ENCODE measurements around the gene TRABD2B. TPM values are rescaled to one million over a fixed set of nuclear protein-coding genes. Genes with fewer than 3 reads are reported as not detected.

TRABD2B gene
- total and polyA plus RNA-seq, 2 donors (not counting 3 experiments of a cell fraction or from before 2014, with no cell fraction given), result not detected

DNA sequence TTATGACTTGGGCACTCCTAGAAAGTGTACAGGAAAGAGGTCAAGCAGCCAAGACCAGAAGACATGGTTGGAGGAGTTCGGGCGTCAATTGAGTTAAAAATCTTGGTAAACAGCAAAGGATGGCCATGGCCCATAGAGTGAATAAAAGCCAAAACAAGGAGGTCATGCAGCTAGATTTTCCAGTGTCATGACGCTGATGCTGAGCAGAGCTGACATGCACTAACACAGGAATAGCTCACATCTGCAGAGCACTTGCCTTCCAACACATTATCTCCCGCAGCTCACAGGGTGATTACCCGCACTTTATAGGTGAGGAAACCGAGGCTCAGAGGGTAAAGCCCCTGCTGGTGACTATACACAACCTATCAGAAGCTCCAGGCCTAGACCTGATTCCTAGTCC is 49.7 kb downstream of the TRABD2B start:
- intact Hi-C loops (cut with micrococcal nuclease), result no loop called here
- no peaks in the 10 kb centered on the region for H3K4me1 ChIP-seq (ENCODE audit: control insufficient read depth, extremely low read depth, insufficient read depth, low read length)
- TF ChIP-seq POLR2AphosphoS5 (IDR thresholded peaks at IDR 0.05; ENCODE audit: insufficient read depth, low read depth, low read length) (no peak), GATA2 (IDR thresholded peaks at IDR 0.05; ENCODE audit: insufficient read depth, insufficient read length, low read depth, low read length) (no peak), FOS (IDR thresholded peaks at IDR 0.05; ENCODE audit: borderline replicate concordance, insufficient read depth, low read length) (no peak), MYC (IDR thresholded peaks at IDR 0.05; ENCODE audit: low read depth, low read length) (no peak), POLR2A (IDR thresholded peaks at IDR 0.05; ENCODE audit: low read depth, low read length) (no peak), EZH2 (IDR thresholded peaks at IDR 0.05; ENCODE audit: borderline replicate concordance, low read depth, low read length, severe bottlenecking) (no peak), JUN (IDR thresholded peaks at IDR 0.05; ENCODE audit: borderline replicate concordance, insufficient read depth, insufficient read length, low read depth) (no peak)
- TF ChIP-seq, protein P1, sequence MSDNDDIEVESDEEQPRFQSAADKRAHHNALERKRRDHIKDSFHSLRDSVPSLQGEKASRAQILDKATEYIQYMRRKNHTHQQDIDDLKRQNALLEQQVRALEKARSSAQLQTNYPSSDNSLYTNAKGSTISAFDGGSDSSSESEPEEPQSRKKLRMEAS (IDR thresholded peaks at IDR 0.05; ENCODE audit: insufficient read depth, insufficient read length), result no peak
- TF ChIP-seq, protein P2, sequence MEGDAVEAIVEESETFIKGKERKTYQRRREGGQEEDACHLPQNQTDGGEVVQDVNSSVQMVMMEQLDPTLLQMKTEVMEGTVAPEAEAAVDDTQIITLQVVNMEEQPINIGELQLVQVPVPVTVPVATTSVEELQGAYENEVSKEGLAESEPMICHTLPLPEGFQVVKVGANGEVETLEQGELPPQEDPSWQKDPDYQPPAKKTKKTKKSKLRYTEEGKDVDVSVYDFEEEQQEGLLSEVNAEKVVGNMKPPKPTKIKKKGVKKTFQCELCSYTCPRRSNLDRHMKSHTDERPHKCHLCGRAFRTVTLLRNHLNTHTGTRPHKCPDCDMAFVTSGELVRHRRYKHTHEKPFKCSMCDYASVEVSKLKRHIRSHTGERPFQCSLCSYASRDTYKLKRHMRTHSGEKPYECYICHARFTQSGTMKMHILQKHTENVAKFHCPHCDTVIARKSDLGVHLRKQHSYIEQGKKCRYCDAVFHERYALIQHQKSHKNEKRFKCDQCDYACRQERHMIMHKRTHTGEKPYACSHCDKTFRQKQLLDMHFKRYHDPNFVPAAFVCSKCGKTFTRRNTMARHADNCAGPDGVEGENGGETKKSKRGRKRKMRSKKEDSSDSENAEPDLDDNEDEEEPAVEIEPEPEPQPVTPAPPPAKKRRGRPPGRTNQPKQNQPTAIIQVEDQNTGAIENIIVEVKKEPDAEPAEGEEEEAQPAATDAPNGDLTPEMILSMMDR (IDR thresholded peaks at IDR 0.05; ENCODE audit: extremely low read depth in 1 of 2, insufficient read depth in 1 of 2, low read depth in 1 of 2, low read length in 2 of 2), result no peak
- FAIRE-seq, result no peak
- no peak overlapping the region for H2AFZ ChIP-seq (ENCODE audit: low read depth, low read length)
- H3K27ac ChIP-seq (ENCODE audit: insufficient read depth, low read depth, low read length), result no peak overlapping the region
- no peak for DNase-seq (ENCODE audit: low read depth, low spot score)
- H3K27me3 ChIP-seq (ENCODE audit: control insufficient read depth in 2 of 2, insufficient read depth in 2 of 2, low read length in 2 of 2), result peaks cover 0 to 1% of the 10 kb centered on the region in 2 experiments
- H3K4me2 ChIP-seq (ENCODE audit: insufficient read depth, low read length), result no peak overlapping the region
- no peaks in the 10 kb centered on the region for H4K20me1 ChIP-seq (replicated peaks; ENCODE audit: control insufficient read depth, extremely low read depth, insufficient read depth, low read length)
- no TSS peak for BruUV-seq (replicated peaks)
- CTCF ChIA-PET, result interaction anchor here (3.2 kb wide), 1 partner anchor 114 kb away, joined by 9 read pairs; no protein-coding TSS in a partner anchor
- H3K4me3 ChIP-seq (replicated peaks in 1 of 3; ENCODE audit: insufficient read depth in 1 of 3, low read depth in 1 of 3, low read length in 3 of 3), result no peak overlapping the region
- H3K36me3 ChIP-seq (ENCODE audit: control insufficient read depth in 2 of 2, extremely low read depth in 1 of 2, insufficient read depth in 2 of 2, low read length in 2 of 2), result no peaks in the 10 kb centered on the region
- no peaks in the 10 kb centered on the region for H3K9me1 ChIP-seq (replicated peaks; ENCODE audit: control insufficient read depth, extremely low read depth, insufficient read depth, low read length)
- dilution Hi-C loops (cut with MboI; ENCODE audit: extremely low pct_ligation_motif_present, low sequenced_read_pairs), result no loop called here
- no peak overlapping the region for H3K9ac ChIP-seq (replicated peaks; ENCODE audit: extremely low read depth, insufficient read depth, low read length)
- POLR2A ChIA-PET, result no interaction called here
- no peaks in the 10 kb centered on the region for H3K79me2 ChIP-seq (ENCODE audit: control insufficient read depth, insufficient read depth, low read length)
- H3K9me3 ChIP-seq (replicated peaks; ENCODE audit: control insufficient read depth, insufficient read depth, low read length), result no peaks in the 10 kb centered on the region
